ENCODE data around the gene MAPT.

Gene MAPT

DNA sequence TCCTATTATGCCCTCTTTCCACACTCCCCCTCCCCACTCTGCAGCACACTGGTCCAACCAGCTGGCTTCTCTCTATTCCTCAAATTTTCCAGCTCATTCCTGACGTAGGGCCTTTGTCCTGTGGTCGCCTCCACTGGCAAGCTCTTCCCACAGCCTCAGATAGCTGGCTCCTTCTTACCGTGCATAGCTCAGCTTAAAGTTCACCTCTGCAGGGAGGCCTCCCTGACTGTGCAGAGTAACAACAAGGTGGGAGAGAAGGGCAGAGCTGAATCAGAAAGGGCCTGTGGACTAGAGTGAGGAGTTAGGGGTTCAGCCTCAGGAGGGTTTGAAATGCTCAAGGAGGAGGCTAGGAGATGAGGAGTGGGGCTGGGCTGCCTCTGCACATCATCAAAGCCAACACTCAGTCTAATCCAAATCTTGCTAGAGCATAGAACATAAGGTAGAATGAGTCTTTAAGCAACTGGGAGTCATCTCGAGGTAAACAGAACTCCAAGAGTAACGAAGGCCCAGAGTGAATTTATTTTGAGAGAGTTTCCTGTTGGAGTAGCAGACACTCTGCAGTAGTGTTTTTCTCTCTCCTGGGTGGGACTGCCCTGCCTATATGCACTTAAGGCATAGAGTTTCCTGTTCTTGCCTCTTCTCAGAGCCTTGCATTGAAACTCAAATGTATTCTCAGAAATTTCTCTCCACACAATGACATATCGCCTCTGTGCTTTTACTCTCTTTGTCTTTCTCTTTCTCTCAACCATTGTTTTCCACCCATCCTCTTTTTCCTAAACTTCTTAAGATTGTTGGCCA, 30.3 kb upstream of the MAPT start:
- no peak for DNase-seq

DNA sequence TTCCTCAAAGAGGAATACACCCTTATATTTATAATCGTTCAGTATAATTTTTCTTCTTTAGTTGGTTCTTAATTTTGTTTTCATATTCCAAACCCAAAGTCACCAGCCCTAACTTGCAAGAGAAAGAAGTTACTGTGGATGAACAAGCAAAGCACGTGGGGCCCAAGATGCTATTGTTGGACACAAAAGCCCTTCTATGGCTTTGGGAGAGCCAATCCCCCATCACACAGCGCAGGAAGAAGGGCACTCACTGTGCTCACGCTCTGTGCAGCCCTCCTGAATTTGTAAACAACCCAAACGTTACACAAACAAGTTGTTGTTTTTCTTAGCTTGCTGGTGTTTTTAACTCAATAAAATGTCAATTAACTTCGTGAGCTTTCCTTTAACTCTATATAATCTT, 27.2 kb upstream of the MAPT start:
- no peak for DNase-seq

DNA sequence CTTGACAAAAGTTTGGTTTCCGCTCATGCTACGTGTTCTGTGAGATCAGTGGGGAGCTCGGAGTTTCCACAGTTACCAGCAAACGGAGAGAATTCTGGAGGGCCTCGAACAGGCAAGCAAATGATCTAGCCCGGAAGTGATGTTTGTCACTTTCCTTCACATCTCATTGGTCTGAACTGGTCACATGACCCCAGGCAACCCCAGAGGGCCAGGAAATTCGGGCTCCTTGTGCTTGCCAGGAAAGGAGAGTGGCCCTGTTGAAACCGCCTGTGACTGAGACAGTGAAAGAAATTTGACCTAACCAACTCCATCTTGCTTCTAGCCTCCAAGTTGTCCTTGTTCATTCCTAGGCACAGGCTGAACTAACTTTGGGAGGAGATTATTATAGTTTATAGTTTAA, 26.7 kb upstream of the MAPT start:
- no peak for DNase-seq

DNA sequence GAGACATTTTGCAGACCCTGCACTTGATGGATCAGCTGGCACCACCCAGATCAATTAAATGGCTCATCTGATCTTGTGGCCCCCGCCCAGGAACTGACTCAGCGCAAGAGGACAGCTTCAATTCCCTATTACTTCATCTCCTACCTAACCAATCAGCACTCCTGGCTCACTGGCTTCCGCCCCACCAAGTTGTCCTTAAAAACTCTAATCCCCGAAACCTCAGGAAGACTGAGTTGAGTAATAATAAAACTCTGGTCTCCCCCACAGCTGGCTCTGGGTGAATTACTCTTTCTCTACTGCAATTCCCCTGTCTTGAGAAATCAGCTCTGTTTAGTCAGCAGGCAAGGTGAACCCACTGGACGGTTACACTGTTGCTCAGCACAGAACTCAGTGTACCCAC, 26.1 kb upstream of the MAPT start:
- DNase-seq = no peak

DNA sequence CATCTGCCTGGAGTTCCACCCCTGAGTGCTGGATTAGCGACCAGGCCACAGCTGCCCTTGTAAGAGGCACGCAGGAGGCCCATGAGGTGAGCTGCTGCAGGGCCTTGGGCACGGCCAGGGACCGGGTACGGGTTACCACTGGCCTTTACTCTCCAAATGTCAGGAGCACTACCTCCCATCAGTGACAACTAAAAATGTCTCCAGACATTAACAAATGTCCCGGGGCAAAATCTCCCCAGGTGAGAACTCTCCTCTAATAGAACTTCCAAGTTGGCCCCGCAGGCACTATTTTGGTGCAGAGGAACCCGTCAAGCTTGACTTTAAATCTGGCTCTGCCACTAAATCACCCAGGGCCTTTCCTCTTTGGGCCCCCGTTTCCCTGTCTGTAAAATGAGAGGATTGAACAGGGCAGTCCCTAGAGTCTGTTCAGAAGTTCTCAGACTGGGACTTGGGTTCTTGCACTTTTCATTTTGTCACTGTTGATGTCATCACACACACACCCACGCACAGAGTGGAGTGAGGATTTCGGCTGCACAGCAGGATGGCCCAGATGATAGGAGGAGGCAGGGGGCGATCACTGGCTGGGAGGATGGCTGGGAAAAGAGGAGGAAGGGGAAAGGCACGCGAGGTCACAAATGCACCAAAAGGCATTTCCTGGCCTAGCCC, 24.5 kb upstream of the MAPT start:
- no peak for DNase-seq

DNA sequence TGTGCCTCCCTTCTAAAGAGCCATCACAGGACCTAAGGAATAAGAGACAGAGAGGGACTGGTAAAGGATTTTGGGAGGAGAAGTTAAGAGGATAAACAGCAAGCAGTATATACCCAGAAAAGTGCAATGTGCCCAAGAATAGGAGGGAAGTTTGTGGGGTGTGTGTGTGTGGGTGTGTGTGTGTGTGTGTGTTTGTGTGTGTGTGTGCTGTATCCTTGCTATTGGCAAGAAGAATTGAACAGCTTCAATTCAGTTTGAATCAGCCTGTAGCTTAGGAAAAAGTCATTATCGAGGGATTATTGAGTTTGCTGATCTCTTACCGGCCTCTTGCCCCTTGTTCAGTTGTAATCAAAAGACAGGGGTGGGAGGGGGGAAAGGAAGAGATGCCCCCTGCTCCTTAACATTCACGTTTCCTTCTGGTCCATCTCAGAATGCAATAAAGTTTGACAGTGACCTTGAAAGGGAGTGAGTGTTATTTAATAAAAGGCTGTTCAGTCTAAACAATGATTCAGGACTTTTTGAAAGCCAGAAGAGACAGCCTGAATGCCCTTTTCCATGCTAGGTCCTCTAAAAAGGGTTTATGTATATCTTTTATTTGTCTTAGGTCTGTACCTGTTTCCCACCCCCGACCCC, 23.9 kb upstream of the MAPT start:
- no peak for DNase-seq

DNA sequence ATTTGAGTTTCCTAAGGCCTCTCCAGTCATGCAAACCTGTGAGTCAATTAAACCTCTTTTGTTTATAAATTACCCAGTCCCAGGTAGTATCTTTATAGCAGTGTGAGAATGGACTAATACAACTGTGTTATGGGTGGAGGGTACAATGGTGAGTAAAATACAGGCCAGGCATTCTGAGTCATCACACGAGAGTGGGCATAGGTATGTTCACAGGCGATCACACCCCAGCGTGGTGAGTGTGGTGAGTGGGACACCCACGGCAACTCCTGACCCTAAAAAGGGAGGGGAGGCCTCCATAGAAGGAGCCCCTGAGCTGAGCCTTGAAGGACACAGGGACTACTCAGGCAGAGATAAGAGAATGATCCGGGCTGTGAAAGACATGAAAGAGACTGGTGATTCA, 22.6 kb upstream of the MAPT start:
- DNase-seq = no peak

DNA sequence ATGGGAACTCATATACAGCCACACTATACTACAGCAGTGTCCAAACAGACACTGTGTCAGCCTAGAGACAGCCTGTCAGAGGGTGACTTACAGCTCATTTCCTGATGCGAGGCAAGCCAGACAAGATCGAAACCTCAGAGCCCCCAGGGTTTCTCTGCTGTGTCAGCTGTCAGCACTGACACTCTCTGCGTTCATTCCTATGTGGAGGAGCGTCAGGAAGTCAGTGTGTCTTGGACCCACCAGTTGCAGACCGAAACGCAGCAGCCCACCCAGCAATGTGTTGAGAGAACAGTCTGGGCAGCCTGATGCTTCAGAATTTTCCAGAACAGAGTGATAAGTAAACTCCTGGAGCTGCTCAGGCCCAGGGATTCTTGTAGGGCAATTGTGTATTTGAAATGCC, 20.6 kb upstream of the MAPT start:
- DNase-seq = no peak

DNA sequence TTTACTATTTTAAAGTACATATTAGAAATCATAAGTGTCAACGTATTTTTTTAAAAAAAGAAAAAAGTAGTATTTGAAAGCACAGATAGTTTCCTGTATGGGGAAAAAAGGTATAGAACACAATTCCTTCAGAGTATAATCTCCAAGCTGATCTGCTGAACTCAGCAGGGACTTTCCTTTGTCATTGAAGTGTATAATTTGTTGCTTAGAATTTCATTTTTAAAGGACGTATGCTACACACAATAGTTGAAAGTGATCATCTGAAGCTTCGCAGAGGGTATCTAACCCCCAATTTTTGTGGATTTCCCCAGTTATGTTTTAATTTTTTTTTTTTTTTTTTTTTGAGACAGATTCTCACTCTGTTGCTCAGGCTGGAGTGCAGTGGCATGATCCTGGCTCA, 20.2 kb upstream of the MAPT start:
- DNase-seq = no peak

DNA sequence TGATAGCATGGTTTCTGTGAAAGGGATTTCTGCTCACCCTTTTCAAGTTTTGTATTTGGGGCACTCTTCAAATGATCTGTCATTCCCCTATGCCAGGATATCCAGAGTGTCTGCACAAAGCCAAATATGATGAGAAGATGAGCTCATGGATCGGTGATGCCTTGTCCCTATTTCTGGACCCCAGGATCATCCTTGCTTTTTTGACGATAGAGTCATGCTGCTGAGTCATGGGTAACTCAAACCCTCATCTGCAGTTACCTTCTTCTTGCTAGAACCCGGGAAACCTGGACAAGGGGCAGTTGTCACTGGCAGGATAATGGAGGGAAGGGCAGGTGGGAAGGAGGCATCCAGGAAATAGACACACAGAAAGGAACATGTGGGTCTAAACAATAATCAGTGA, 17.8 kb upstream of the MAPT start:
- no peak for DNase-seq

DNA sequence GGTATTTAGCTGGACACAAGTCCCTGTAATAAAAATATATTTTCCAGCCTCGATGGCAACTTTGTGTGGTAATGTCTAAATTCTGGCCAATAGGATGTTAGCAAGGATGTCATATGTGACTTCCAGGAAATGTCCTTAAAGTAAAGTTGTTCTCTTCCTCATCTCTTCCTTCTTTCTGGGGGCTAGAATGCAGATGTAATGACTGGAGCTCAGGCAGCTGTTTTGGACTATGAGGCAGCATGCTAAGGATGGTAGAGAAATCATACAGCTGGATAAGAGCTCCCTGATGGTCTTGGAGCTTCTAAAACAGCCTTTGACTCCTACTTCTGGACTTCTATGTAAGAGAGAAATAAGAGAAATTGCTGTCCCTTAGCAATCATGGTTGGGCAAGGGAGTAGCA, 16.9 kb upstream of the MAPT start:
- no peak for DNase-seq

DNA sequence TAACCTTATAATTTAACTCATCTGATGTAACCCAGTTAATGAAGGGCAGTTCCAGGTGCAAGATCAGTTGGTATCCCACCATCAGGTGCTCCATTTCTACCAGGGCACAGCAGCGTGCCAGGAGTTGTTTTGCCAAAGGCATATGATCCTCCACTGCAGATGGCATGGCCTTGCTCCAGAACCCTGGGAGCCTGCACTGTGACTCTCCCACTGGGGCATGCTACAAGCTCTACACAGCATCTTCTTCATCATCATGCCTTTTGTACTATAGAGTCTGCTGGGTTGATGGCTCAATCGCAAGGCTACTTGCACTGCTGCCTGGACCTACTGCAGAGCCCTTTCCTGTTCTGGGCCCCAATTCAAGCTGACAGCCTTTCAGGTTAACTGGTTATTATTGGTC, 11.3 kb upstream of the MAPT start:
- DNase-seq = no peak

DNA sequence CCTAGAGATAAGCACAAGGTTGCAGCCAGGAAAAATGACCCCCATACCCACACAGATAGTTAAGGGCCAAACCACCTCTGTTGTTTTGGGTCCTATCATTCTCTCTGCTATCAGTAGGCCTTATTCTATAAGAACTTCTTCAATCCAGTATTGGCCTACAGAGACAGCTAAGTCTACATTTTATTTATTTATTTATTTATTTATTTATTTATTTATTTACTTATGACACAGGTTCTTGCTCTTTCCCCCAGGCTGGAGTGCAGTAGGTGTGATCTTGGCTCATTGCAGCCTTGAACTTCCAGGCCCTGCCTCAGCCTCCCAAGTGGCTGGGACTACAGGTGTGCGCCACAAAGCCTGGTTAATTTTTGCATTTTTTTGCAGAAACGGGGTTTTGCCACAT, 7.5 kb upstream of the MAPT start:
- no peak for DNase-seq

DNA sequence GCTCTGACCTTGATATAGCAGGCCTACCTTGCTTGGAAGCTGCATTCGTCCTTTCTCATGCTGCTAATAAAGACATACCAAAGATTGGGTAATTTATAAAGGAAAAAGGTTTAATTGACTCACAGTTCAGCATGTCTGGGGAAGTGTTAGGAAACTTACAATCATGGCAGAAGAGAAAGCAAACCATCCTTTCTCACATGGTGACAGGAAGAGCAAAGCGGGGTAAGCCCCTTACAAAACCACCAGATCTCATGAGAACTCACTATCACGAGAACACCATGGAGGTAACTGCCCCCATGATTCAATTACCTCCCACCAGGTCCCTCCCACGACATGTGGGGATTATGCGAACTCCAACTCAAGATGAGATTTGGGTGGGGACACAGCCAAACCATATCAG, 6.0 kb upstream of the MAPT start:
- DNase-seq = no peak

DNA sequence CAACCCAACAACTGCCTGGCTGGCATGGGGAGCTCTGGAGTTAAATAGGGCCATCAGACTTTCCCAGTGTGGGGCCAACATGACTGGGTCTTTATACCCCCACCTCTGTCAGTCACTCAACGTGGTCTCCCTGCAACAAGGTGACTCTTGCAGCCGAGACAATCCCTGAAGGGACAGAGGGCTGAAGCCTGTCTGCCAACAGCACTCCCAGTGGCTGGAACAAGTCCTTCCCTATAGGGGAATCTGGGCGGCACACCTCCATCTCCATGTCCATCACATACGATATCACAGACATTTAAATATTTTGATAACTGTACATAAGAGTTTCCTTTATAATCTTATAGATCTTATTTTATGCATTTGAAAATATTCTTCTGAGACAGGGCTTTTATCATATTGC, 4.8 kb upstream of the MAPT start:
- DNase-seq = no peak

DNA sequence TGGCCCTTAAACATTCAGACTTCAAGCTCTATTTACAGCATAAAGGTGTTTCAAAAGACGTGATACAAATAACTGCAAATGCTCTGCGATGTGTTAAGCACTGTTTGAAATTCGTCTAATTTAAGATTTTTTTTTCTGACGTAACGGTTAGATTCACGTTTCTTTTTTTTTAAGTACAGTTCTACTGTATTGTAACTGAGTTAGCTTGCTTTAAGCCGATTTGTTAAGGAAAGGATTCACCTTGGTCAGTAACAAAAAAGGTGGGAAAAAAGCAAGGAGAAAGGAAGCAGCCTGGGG, 681 bp upstream of the MAPT start:
- no peak for DNase-seq

DNA sequence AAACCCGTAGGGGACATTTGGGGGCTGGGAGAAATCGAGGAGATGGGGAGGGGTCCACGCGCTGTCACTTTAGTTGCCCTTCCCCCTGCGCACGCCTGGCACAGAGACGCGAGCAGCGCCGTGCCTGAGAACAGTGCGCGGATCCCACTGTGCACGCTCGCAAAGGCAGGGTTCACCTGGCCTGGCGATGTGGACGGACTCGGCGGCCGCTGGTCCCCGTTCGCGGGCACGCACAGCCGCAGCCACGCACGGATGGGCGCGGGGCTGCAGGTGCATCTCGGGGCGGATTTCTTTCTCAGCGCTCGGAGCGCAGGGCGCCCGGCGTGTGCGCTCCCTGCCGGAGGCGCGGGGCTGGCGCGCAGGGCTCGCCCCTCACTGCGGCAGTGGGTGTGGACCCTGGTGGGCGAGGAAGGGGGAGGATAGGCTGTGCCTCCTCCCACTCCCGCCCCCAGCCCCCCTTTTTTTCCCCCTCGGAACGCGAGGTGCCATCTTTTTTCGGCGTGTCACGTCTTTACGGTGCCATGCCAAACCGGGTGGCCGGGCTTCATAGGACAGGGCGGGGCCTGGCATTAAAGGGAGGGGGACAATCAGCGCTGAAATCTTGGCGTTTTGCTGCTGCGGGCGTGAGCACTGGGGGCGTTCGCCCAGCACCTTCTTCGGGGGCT, 1.1 kb downstream of the MAPT start:
- DNase-seq = no peak

DNA sequence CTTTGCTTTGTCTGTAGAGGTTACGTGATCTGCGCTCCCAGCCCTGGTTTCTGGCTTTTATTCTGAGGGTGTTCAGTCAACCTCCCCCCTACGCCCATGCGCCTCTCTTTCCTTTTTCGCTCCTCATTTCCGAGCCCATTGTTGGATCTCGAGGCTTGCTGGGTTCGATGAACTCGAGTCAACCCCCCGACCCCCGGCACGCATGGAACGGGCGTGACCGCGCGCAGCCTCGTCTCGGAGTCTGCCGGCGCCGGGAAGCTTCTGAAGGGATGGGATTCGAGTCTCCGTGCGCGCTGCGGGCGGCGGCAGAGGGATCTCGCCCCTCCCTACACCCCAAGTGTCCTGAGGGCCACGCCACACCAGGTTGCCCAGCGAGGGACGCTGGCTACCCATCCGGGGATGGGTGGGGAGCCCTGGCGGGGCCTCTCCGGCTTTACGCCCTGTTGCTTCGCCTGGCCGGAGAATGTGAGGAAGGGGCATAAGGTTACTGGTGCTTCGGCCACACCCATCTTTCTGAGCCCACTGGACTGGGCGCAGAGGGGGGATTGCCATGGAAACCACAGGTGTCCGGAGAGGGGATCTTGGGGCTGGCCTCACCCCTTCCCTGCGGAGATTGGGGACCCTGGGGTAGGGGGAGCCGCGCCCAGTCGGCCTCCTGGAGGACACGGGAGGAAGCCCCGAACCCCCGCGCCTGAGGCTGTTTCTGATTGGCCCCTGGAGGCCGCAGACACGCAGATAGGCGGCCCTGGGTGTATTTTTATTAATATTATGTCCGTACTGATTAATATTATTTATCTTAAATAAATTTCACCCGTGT, 1.8 kb downstream of the MAPT start:
- no peak for DNase-seq

DNA sequence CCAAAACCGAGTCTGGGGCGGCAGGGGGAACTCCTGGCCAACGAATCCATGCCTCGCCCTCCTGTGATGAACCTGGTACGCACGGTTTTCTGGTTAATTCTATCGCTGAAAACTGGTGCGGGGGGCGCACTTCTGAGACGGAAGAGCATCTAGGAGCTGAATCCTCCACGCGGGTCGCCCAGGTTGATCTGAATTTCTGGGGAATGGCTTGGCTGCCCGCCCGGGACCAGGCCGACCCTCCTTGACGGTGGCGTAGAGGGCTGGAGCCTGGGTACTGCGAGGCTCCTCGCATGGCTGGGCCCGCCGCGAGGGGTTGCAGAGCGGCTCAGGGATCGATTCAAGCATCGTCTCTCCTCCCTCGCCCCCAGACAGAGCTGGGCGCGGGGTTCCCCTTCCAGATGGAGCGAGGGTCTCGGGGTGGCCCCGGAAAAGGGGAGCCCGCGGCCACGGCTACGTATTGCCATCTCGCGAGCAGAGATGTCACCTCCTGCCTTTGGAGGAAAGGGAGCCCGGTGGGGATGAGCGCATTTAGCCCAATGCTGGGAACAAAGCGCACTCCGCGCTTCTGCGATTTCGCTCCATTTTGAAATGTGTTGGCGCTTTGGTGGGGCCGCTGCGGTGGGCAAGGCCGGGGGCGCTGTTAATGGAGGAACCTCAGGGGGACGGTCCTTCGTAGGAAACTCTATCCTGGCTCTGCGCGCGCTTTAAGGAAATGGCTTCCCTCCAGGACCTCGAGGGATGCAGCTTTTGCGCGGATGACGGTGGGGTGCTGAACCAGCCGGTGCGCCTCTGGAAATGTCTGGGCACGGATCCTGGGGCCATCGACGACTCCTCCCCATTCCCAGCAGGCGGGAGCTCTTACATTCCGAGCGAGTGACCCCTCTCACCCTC, 2.7 kb downstream of the MAPT start:
- no peak for DNase-seq

DNA sequence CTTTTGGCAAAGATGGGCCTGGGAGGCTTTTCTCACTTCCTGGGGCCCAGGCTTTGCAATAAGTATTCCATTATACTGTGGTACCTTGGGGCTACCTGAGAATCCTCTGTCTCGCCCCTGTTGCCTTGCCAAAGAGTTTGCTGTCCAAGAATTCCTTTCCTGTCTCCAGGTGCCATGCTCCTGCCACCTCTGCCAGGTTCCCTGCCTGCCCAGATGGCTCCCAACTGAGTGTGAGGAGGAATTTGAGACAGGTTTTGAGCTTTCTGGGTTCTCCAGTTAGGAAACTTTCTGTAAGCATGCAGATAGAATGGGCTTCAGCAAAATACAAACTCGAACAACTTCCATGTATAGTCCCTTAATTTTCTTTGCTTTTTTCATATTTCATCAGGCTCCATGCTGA, 5.8 kb downstream of the MAPT start:
- DNase-seq = no peak

DNA sequence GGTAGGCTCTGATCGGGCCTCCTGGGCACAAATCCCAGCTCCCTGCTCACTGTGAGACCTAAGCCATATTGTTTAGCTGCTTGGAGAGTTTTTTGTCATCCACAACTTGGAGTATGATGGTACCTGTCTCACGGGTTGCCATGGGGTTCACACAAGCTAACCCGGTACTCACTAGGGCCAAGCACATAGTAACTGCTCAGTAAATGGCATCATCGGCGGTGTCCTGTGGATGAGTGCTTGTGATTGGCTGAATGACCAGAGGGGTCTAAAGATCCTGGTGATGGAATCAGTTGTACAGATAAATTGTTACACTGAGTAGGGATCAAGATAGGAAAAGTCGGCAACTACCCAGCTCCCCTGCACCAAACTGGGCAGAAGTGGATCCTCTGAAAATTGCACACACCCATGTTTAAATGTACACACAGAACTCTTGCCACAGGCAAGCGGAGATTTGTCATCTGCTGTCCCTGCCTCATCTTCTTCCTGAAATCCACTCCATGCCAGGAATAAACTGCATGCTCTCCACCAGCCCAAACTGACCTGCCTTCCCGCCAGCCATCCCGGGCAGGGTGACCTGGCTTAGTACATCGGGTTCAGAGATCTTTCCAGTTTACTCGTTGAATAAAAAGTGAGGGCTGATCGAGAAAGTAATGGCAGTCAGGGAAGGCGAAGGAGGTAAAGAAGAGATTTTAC, 6.5 kb downstream of the MAPT start:
- no peak for DNase-seq

All from NK-92 treated with Interleukin-12 subunit alpha and Interleukin-12 subunit beta, amount 100 ng/mL, for 24 hours (cell line).